Lower lobe of right lung (tissue), 2 donors: ENCODE results near the gene KLK14. TPM values are rescaled to one million over a fixed set of nuclear protein-coding genes. Genes with fewer than 3 reads are reported as not detected.
A peak's percentile ranks its signal among the peaks of the same experiment; 100 is the strongest.

Experiments used
- ATAC-seq, 2 donors: fragments of 200-7000 bp; cut with Tn5 transposase; one replicate each; pipeline ENCODE4 v1.9.1; 2020 to 2022; ENCODE audit warnings: mild to moderate bottlenecking in 2 of 2, moderate library complexity in 2 of 2
- DNase-seq: peaks from one replicate; pipeline ENCODE4 v3.0.0-alpha.2; 2020
- H3K27ac ChIP-seq: fragments of 200-600 bp; one replicate; pipeline ENCODE4 v1.8.0; 2022
- H3K27me3 ChIP-seq: fragments of 200-600 bp; one replicate; pipeline ENCODE4 v1.8.0; 2022; ENCODE audit warnings: low read depth
- H3K36me3 ChIP-seq: fragments of 200-600 bp; one replicate; pipeline ENCODE4 v1.8.0; 2022; ENCODE audit warnings: mild to moderate bottlenecking
- H3K4me1 ChIP-seq: fragments of 200-600 bp; one replicate; pipeline ENCODE4 v1.8.0; 2022
- H3K4me3 ChIP-seq: fragments of 200-600 bp; one replicate; pipeline ENCODE4 v1.8.0; 2022; ENCODE audit warnings: mild to moderate bottlenecking
- H3K9me3 ChIP-seq: fragments of 200-600 bp; one replicate; pipeline ENCODE4 v1.8.0; 2022
- intact Hi-C: fragments of 100-400 bp; cut with DNase I; formaldehyde crosslinking; loops from one replicate; pipeline ENCODE4 v1.11.0; 2022
- total RNA-seq: library from RNA; stranded (reverse); fragmentation: NEBNext Ultra II Directional; extraction: Animal tissue kit (Norgen Biotek cat#: 25700); gene quantifications from one replicate; pipeline ENCODE4 v1.2.1, GENCODE V29; 2021
- TF ChIP-seq, protein P1 (sequence below): fragments of 200-600 bp; IDR thresholded peaks from one replicate; pipeline ENCODE4 v1.8.0; 2022; ENCODE audit warnings: antibody characterized with exemption, mild to moderate bottlenecking
- donor health status: DM: no; HTN: yes; CAD: no; lungs with severe emphysema.

KLK14 gene
- total RNA-seq, 1 donor from 2014 or later: 0.89 TPM

DNA sequence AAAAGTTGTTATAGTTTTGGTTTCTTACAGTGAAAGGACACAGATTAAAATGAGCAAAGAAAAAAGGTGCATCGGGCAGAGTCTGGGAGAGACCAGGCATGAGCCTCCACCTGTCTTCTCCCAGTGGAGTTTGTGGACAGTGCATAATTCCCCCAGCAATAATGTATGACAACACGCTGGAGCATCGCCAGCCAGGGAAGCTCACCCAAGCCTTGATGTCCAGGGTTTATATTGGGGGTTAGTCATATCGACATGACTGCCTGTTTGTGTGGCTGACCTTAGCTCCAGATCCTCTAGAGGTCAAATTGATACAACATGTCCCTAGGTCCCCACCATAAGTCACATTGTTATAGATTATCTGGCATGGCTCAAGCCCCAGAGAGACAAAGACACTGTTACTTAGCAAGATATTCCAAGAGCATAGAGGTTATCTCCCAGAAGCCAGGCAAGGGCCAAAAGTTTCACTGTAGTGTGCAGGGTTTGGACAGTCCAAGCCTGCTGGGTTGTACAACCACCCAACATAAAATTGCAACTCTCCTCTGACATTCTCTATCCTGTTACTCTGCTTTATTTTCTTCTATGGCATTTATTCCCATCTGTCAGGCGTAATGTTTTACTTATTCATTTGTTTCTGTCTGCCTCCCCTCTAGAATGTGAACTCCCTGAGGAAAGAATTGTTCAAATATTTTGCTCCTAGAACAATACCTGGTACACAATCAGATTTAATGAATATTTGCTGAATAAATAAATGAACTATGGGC lies 12.2 kb downstream of the KLK14 start:
- Histone ChIP-seq H3K9me3 (peaks cover 14% of the 10 kb centered on the region), H3K27ac (no peak overlapping the region), H3K36me3 (no peaks in the 10 kb centered on the region), H3K27me3 (peaks cover 11% of the 10 kb centered on the region), H3K4me1 (no peaks in the 10 kb centered on the region), H3K4me3 (no peak overlapping the region)
- DNase-seq: no peak
- TF ChIP-seq, protein P1, sequence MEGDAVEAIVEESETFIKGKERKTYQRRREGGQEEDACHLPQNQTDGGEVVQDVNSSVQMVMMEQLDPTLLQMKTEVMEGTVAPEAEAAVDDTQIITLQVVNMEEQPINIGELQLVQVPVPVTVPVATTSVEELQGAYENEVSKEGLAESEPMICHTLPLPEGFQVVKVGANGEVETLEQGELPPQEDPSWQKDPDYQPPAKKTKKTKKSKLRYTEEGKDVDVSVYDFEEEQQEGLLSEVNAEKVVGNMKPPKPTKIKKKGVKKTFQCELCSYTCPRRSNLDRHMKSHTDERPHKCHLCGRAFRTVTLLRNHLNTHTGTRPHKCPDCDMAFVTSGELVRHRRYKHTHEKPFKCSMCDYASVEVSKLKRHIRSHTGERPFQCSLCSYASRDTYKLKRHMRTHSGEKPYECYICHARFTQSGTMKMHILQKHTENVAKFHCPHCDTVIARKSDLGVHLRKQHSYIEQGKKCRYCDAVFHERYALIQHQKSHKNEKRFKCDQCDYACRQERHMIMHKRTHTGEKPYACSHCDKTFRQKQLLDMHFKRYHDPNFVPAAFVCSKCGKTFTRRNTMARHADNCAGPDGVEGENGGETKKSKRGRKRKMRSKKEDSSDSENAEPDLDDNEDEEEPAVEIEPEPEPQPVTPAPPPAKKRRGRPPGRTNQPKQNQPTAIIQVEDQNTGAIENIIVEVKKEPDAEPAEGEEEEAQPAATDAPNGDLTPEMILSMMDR: no peak
- no peak for ATAC-seq
- intact Hi-C loops: no loop called here

DNA sequence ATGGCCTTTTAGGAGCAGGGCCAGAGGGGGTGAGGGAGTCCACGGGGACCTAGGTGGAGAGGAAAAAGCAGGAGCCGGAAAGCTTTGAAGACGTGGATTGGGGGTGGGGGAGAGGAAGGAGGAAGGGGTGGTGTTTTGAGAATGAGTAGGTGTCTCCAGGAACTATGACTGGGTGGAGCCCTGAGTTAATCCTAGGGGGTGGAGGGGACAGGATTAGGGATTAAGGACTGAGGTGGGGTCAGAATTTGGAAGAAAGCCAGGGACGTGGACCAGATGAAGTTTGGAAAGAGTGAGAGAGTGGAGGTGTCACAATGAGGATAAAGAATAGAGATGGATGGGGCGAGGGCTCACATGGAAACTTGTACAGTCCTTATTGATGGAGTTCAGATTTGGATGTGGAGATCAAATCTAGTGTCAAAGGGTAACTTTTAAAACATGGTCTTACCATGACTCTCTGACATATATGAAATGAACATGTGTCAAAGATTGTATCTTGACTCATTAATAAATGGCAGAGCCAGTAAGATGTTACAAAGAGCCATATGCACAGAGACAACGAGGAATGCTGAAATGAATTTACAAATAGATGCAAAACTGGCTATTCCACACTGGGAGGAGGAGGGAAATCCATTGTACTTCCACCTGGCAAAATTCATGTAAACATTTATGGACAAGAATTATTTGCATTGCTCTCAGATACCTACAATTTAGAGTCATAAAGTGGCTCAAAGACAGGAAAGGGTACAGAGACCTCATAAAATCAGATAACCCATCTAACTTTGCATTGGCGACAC lies 16.1 kb downstream of the KLK14 start:
- TF ChIP-seq, protein P1: no peak
- no peaks in the 10 kb centered on the region for H3K36me3 ChIP-seq

DNA sequence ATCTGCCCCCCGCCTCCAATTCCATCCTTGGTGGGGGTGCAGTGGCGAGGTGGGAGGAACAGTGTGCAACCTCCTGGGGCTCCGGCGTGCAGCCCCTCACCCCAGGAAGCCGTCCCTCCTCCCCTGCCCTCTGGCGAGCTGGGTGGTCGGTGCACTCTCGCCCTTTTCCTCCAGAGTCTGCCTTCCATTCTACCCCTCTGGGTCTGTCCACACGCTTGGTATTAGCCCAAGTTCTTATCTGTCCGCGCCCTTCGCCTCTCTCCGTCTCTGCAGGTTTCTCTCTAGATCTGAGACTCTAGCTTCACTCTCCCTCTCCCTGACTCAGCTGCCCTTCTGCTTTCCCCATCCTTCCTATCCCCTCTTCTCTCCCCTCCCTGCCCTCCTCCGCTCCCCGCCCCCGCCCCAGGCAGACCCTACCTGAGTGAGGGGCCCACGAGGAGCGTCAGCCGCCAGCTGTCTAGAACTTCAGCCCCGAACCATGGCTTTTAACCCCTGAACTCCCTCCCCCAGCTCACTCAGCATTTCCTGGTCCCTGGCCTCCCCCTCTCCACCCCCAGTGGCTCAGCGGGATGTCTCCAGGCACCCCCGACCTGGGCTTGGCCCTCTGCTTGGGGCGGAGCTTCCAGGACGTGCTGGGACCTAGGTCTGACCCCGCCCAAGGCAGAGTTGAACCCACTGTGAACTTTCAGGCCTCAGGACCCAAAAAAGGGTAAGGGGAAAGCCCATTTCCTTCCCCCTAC lies 17.3 kb downstream of the KLK14 start:
- no peak for DNase-seq
- no peaks in the 10 kb centered on the region for H3K9me3 ChIP-seq
- H3K4me3 ChIP-seq: peak overlapping the region; percentile 29
- H3K36me3 ChIP-seq: no peaks in the 10 kb centered on the region
- H3K4me1 ChIP-seq: peaks cover 7% of the 10 kb centered on the region
- peak; percentile 9 to 16 for ATAC-seq
- TF ChIP-seq, protein P1: no peak
- peaks cover 43% of the 10 kb centered on the region for H3K27me3 ChIP-seq
- H3K27ac ChIP-seq: no peak overlapping the region
- intact Hi-C loops: no loop called here

More for the DNA sequence above, 16.1 kb downstream of the KLK14 start:
- Histone ChIP-seq H3K4me3 (no peak overlapping the region), H3K27me3 (peaks cover 43% of the 10 kb centered on the region), H3K4me1 (peaks cover 7% of the 10 kb centered on the region), H3K27ac (no peak overlapping the region), H3K9me3 (no peaks in the 10 kb centered on the region)
- no peak for ATAC-seq
- intact Hi-C loops: no loop called here
- no peak for DNase-seq

DNA sequence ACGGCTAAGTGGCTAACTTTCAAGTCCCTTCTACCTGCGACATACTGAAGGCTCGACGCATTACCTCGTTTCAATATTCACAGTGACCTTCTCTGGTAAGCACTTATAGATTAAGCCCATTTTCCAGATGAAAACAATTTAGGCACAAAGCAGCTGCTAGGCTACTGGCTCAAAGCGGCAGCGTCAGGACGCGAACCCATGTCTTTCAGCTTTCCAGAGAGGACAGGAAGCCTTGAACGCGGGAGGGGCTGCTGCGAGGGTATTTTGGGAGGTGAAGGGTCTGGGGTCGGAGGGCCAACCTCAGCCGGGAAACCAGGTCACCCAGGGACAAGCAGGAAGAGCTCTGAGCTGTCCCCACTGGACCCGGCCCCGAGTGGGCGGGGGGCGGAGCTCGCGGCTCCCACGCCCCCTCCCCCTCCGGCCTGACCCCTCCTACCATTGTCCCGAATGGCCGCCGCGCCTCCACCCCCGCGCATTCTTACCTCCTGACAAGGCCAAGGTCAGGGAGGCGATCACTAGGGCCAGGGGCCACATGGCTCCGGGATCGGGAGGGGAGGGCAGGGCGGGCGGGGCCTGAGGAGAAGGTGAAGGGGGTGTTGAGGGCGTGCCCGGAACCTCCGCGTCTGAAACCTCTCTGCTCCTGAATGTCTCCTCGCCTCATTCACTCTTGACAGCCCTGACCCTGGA lies 18.0 kb downstream of the KLK14 start, which contains the start of gene KLK13:
KLK13 (minus strand) TSS at position 559 of the 687 bp plus-strand sequence; CDS start at position 534, 25 bp downstream.
- Histone ChIP-seq H3K27me3 (peaks cover 43% of the 10 kb centered on the region), H3K27ac (no peak within 1 kb of the TSS)
- intact Hi-C loops: no loop called here

More for the DNA sequence above, 18.0 kb downstream of the KLK14 start, which contains the start of gene KLK13:
- H3K4me3 ChIP-seq: peak within 1 kb of the TSS; percentile 29
- no peaks in the 10 kb centered on the region for H3K9me3 ChIP-seq
- no peaks in the 10 kb centered on the region for H3K36me3 ChIP-seq
- DNase-seq (peak; percentile 53), ATAC-seq (peak; percentile 59 to 62)
- peaks cover 7% of the 10 kb centered on the region for H3K4me1 ChIP-seq
- TF ChIP-seq, protein P1: no peak
